ENCODE measurements around the gene MINDY1.

The MINDY1 gene

GRCh38 chr1:151007853-151008243 lies 1.1 kb upstream of the MINDY1 start:
- peaks cover 32 to 95% (median 83%) of the 10 kb centered on the region in 4 experiments for H3K4me1 ChIP-seq (ENCODE audit: control extremely low read depth in 1 of 4, control insufficient read depth in 4 of 4, insufficient read depth in 4 of 4, low read length in 3 of 4)
- POLR2A ChIA-PET = no interaction called here
- CTCF ChIA-PET = interaction anchor here (3.3 to 4.9 kb wide), 4 partner anchors 12 to 30 kb away, joined by 19 to 65 read pairs (median 36); partner anchors contain the start of gene ANXA9

GRCh38 chr1:151005729-151006319 lies 878 bp downstream of the MINDY1 start:
- Histone ChIP-seq H3K4me3 (ENCODE audit: control insufficient read depth in 1 of 7, extremely low read depth in 1 of 7, insufficient read depth in 4 of 7, low read depth in 2 of 7, low read length in 6 of 7) (peak overlapping the region; percentile 64 to 88 (median 82)), H3K4me1 (ENCODE audit: control extremely low read depth in 1 of 4, control insufficient read depth in 4 of 4, insufficient read depth in 4 of 4, low read length in 3 of 4) (peaks cover 35 to 95% (median 87%) of the 10 kb centered on the region in 4 experiments), H3K36me3 (ENCODE audit: control insufficient read depth in 4 of 4, insufficient read depth in 4 of 4, low read length in 3 of 4) (peaks cover 0 to 10% (median 5%) of the 10 kb centered on the region in 4 experiments), H3K9me3 (ENCODE audit: control extremely low read depth in 1 of 5, control insufficient read depth in 4 of 5, insufficient read depth in 2 of 5, low read depth in 1 of 5, low read length in 4 of 5) (no peaks in the 10 kb centered on the region), H3K27me3 (replicated peaks in 2 of 5; ENCODE audit: control insufficient read depth in 4 of 5, insufficient read depth in 5 of 5, low read length in 4 of 5) (no peaks in the 10 kb centered on the region), H3K27ac (ENCODE audit: insufficient read depth in 1 of 2, low read depth in 1 of 2, low read length in 2 of 2, poor library complexity in 1 of 2, severe bottlenecking in 2 of 2) (peak overlapping the region; percentile 95 to 98)
- POLR2A ChIA-PET = interaction anchor here (0.9 to 1.7 kb wide), 5 partner anchors 8 to 45 kb away, joined by 3 to 7 read pairs (median 4); no protein-coding TSS in a partner anchor
- no peak for DNase-seq
- no CpG with 5 or more reads among the region's 4 CpGs for WGBS (ENCODE audit: insufficient coverage)
- CTCF ChIA-PET = interaction anchor here (0.6 to 4.9 kb wide), 21 partner anchors 10 to 773 kb away, joined by 3 to 65 read pairs (median 4); partner anchors contain the start of genes ANXA9, CDC42SE1, MLLT11 and TNFAIP8L2

More at GRCh38 chr1:151007853-151008243, 1.1 kb upstream of the MINDY1 start:
- Histone ChIP-seq H3K4me3 (ENCODE audit: control insufficient read depth in 1 of 7, extremely low read depth in 1 of 7, insufficient read depth in 4 of 7, low read depth in 2 of 7, low read length in 6 of 7) (peak overlapping the region in 6 of 7 experiments; percentile 75 to 96 (median 84)), H3K9me3 (ENCODE audit: control extremely low read depth in 1 of 5, control insufficient read depth in 4 of 5, insufficient read depth in 2 of 5, low read depth in 1 of 5, low read length in 4 of 5) (no peaks in the 10 kb centered on the region), H3K27ac (ENCODE audit: insufficient read depth in 1 of 2, low read depth in 1 of 2, low read length in 2 of 2, poor library complexity in 1 of 2, severe bottlenecking in 2 of 2) (peak overlapping the region; percentile 95 to 98), H3K36me3 (ENCODE audit: control insufficient read depth in 4 of 4, insufficient read depth in 4 of 4, low read length in 3 of 4) (no peaks in the 10 kb centered on the region), H3K27me3 (replicated peaks in 2 of 5; ENCODE audit: control insufficient read depth in 4 of 5, insufficient read depth in 5 of 5, low read length in 4 of 5) (no peaks in the 10 kb centered on the region)
- 33% methylated on average over 2 of the region's 4 CpGs for WGBS (ENCODE audit: insufficient coverage)
- no peak for DNase-seq

DNA sequence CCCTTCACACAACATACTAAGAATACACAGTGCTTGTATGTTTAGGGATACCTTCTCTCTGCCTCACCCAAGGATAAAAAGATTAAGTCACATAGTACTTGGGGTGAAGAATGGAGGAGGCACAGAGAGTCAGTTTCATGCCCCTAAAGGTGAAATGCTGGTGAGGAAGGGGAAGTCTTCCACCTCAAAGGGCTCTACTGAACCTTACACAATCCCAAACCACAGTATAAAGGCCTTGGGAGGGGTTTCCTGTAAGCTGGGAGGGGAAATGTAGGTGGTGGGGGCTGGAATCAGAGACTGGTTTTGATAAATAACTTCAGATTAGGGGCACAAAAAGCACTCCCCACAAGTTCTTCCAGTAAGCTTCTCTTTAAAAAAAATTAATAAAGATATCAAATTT lies 3.5 kb downstream of the MINDY1 start:
- POLR2A ChIA-PET = interaction anchor here (1.1 kb wide), 1 partner anchor 155 kb away, joined by 4 read pairs; no protein-coding TSS in a partner anchor
- Histone ChIP-seq H3K4me1 (ENCODE audit: control extremely low read depth in 1 of 4, control insufficient read depth in 4 of 4, insufficient read depth in 4 of 4, low read length in 3 of 4) (peaks cover 35 to 95% (median 91%) of the 10 kb centered on the region in 4 experiments), H3K27me3 (replicated peaks in 2 of 5; ENCODE audit: control insufficient read depth in 4 of 5, insufficient read depth in 5 of 5, low read length in 4 of 5) (no peaks in the 10 kb centered on the region), H3K4me3 (ENCODE audit: control insufficient read depth in 1 of 7, extremely low read depth in 1 of 7, insufficient read depth in 4 of 7, low read depth in 2 of 7, low read length in 6 of 7) (peak overlapping the region in 5 of 7 experiments; percentile 17 to 63 (median 35)), H3K9me3 (ENCODE audit: control extremely low read depth in 1 of 5, control insufficient read depth in 4 of 5, insufficient read depth in 2 of 5, low read depth in 1 of 5, low read length in 4 of 5) (no peaks in the 10 kb centered on the region), H3K36me3 (ENCODE audit: control insufficient read depth in 4 of 4, insufficient read depth in 4 of 4, low read length in 3 of 4) (peaks cover 0 to 17% (median 8%) of the 10 kb centered on the region in 4 experiments), H3K27ac (ENCODE audit: insufficient read depth in 1 of 2, low read depth in 1 of 2, low read length in 2 of 2, poor library complexity in 1 of 2, severe bottlenecking in 2 of 2) (peak overlapping the region in 1 of 2 experiments; percentile 49)
- CTCF ChIA-PET = interaction anchor here (0.6 to 12.3 kb wide), 6 partner anchors 7 to 209 kb away, joined by 3 to 235 read pairs (median 7); partner anchors contain the start of gene ANXA9
- peak in 2 of 3 donors; percentile 37 to 42 for DNase-seq

GRCh38 chr1:151002611-151003010 lies 4.1 kb downstream of the MINDY1 start:
- H3K27ac ChIP-seq (ENCODE audit: insufficient read depth in 1 of 2, low read depth in 1 of 2, low read length in 2 of 2, poor library complexity in 1 of 2, severe bottlenecking in 2 of 2) = no peak overlapping the region
- POLR2A ChIA-PET = interaction anchor here (1.1 kb wide), 1 partner anchor 155 kb away, joined by 4 read pairs; no protein-coding TSS in a partner anchor

DNA sequence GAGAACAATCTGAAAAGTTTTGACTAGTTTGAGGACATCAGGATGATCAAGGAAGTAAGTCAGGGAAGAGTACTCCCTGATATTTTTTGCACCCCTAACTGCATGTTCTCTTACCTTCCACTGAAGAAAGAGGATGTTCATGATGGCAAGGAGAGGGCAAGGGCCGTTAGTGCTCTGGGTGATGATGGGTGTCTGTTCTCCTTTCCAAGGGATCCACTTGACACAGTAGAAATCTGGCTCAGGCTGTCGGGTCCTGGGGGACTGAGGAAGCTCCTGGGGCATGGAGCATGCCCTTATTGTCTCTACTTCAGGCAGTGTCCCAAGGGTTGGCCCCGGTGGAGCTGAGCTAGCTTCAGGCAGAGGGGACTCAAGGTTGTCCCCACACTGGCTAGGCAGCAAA lies 4.7 kb downstream of the MINDY1 start:
- Histone ChIP-seq H3K4me3 (ENCODE audit: control insufficient read depth in 1 of 7, extremely low read depth in 1 of 7, insufficient read depth in 4 of 7, low read depth in 2 of 7, low read length in 6 of 7) (no peak overlapping the region), H3K4me1 (ENCODE audit: control extremely low read depth in 1 of 4, control insufficient read depth in 4 of 4, insufficient read depth in 4 of 4, low read length in 3 of 4) (peaks cover 27 to 85% (median 81%) of the 10 kb centered on the region in 4 experiments), H3K27me3 (replicated peaks in 2 of 5; ENCODE audit: control insufficient read depth in 4 of 5, insufficient read depth in 5 of 5, low read length in 4 of 5) (no peaks in the 10 kb centered on the region), H3K9me3 (ENCODE audit: control extremely low read depth in 1 of 5, control insufficient read depth in 4 of 5, insufficient read depth in 2 of 5, low read depth in 1 of 5, low read length in 4 of 5) (no peaks in the 10 kb centered on the region), H3K27ac (ENCODE audit: insufficient read depth in 1 of 2, low read depth in 1 of 2, low read length in 2 of 2, poor library complexity in 1 of 2, severe bottlenecking in 2 of 2) (no peak overlapping the region), H3K36me3 (ENCODE audit: control insufficient read depth in 4 of 4, insufficient read depth in 4 of 4, low read length in 3 of 4) (peaks cover 3 to 25% (median 18%) of the 10 kb centered on the region in 4 experiments)
- WGBS (ENCODE audit: insufficient coverage) = 94% methylated on average over 3 of the region's 3 CpGs
- DNase-seq = no peak
- ChIA-PET CTCF (interaction anchor here (0.8 to 12.3 kb wide), 6 partner anchors 19 to 55 kb away, joined by 3 to 235 read pairs (median 4); partner anchors contain the start of gene ANXA9), POLR2A (no interaction called here)

More at GRCh38 chr1:151002611-151003010, 4.1 kb downstream of the MINDY1 start:
- Histone ChIP-seq H3K4me3 (ENCODE audit: control insufficient read depth in 1 of 7, extremely low read depth in 1 of 7, insufficient read depth in 4 of 7, low read depth in 2 of 7, low read length in 6 of 7) (peak overlapping the region in 2 of 7 experiments; percentile 26 to 61), H3K27me3 (replicated peaks in 2 of 5; ENCODE audit: control insufficient read depth in 4 of 5, insufficient read depth in 5 of 5, low read length in 4 of 5) (no peaks in the 10 kb centered on the region), H3K4me1 (ENCODE audit: control extremely low read depth in 1 of 4, control insufficient read depth in 4 of 4, insufficient read depth in 4 of 4, low read length in 3 of 4) (peaks cover 30 to 91% (median 86%) of the 10 kb centered on the region in 4 experiments), H3K36me3 (ENCODE audit: control insufficient read depth in 4 of 4, insufficient read depth in 4 of 4, low read length in 3 of 4) (peaks cover 3 to 22% (median 12%) of the 10 kb centered on the region in 4 experiments), H3K9me3 (ENCODE audit: control extremely low read depth in 1 of 5, control insufficient read depth in 4 of 5, insufficient read depth in 2 of 5, low read depth in 1 of 5, low read length in 4 of 5) (no peaks in the 10 kb centered on the region)
- CTCF ChIA-PET = interaction anchor here (0.8 to 12.3 kb wide), 6 partner anchors 20 to 95 kb away, joined by 3 to 235 read pairs (median 4); partner anchors contain the start of gene ANXA9
- WGBS (ENCODE audit: insufficient coverage) = no CpG with 5 or more reads among the region's 2 CpGs
- DNase-seq = no peak

- Histone ChIP-seq H3K9me3 (ENCODE audit: control extremely low read depth in 1 of 5, control insufficient read depth in 4 of 5, insufficient read depth in 2 of 5, low read depth in 1 of 5, low read length in 4 of 5) (no peaks in the 10 kb centered on the region), H3K36me3 (ENCODE audit: control insufficient read depth in 4 of 4, insufficient read depth in 4 of 4, low read length in 3 of 4) (peaks cover 3 to 29% (median 20%) of the 10 kb centered on the region in 4 experiments), H3K27ac (ENCODE audit: insufficient read depth in 1 of 2, low read depth in 1 of 2, low read length in 2 of 2, poor library complexity in 1 of 2, severe bottlenecking in 2 of 2) (no peak overlapping the region), H3K4me3 (ENCODE audit: control insufficient read depth in 1 of 7, extremely low read depth in 1 of 7, insufficient read depth in 4 of 7, low read depth in 2 of 7, low read length in 6 of 7) (peak overlapping the region in 1 of 7 experiments; percentile 18), H3K27me3 (replicated peaks in 2 of 5; ENCODE audit: control insufficient read depth in 4 of 5, insufficient read depth in 5 of 5, low read length in 4 of 5) (no peaks in the 10 kb centered on the region), H3K4me1 (ENCODE audit: control extremely low read depth in 1 of 4, control insufficient read depth in 4 of 4, insufficient read depth in 4 of 4, low read length in 3 of 4) (peaks cover 27 to 81% (median 76%) of the 10 kb centered on the region in 4 experiments)
- DNase-seq = no peak
- ChIA-PET POLR2A (no interaction called here), CTCF (interaction anchor here (0.9 to 12.3 kb wide), 5 partner anchors 19 to 55 kb away, joined by 3 to 235 read pairs (median 3); partner anchors contain the start of genes ANXA9 and C1orf56)
- WGBS (ENCODE audit: insufficient coverage) = 85% methylated on average over 4 of the region's 4 CpGs
Observed at GRCh38 chr1:151001602-151002001, 5.1 kb downstream of the MINDY1 start.
